ENCODE data around the gene ARHGAP22. TPM values are rescaled to one million over a fixed set of nuclear protein-coding genes. Genes with fewer than 3 reads are reported as not detected.

Gene ARHGAP22
- total RNA-seq, 1 donor from 2014 or later: 0.82 TPM

DNA sequence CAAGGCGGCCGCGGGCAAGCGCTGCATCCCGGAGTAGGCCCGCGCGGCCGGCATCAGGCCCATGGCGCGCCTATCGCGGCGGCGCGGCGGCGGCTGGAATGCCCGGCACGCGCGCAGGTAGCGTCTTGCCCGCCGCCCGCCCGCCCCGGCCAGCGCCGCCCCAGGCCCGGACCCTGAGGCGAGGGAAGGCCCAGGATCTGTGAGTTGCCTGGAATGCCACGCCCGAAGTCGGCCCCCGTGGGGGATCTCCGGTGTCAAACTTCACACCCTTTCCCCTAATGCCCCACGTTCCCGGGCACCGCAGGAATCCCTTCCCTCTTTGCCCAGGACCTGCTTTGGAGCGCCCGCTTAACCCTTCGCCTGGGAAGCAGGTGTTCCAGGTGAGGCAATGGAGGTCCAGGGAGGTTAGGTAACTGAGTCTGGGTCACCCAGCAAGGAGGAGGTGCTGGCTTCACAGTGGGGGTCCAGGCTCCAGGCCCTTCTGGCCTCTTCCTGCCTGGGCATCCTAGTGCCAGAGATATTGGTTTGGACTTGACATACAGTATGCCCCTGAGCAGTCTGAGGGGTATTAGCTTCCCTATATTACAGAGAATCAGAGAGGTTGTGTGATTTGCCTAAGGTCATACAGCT is 138.1 kb downstream of the ARHGAP22 start:
- ChIA-PET POLR2A (no interaction called here), CTCF (no interaction called here)
- Mint-ChIP-seq H3K27ac (no peak overlapping the region), H3K4me3 (no peak overlapping the region), H3K4me1 (no peaks in the 10 kb centered on the region), H3K27me3 (peaks cover 3% of the 10 kb centered on the region), H3K36me3 (ENCODE audit: low read depth) (no peaks in the 10 kb centered on the region), H3K9me3 (no peaks in the 10 kb centered on the region)
- no peak for TF ChIP-seq CTCF (IDR thresholded peaks at IDR 0.05)
- intact Hi-C loops (cut with micrococcal nuclease): no loop called here
- DNase-seq: peak; percentile 9
- ATAC-seq (ENCODE audit: low read depth): no peak

DNA sequence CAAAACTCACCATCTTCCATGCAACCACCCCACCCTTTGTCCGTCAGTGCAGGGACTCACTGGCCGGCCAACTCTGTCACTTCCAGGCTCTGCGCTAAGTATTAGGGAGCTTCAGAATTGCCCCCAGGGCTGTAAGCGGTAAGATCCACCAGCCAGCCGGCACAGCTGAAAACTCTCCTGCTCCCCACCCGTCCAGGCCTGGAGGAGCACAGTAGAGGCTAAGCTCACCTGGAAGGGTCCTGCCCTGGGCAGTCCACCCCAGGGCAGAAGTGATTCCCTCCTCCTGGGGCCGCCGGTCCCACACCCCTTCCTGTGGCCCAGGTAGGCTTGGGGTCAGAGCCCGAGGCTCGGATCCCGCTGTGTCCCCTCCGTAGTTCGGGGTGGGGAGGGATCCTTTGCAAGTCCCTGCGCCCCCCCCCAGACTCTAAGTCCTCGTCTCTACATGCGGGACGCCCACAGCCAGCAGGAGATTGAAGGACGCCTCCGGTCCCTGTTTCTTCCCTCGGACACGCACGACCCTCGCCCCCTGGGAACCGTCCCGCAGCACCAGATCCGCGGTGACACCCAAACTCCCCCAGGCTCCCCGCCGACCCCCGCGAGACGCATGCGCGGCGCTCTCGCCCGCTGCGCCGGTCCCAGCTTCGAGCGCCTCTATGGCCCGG is 138.9 kb downstream of the ARHGAP22 start:
- Mint-ChIP-seq H3K27ac (no peak overlapping the region), H3K27me3 (peaks cover 3% of the 10 kb centered on the region), H3K9me3 (no peaks in the 10 kb centered on the region), H3K36me3 (ENCODE audit: low read depth) (no peaks in the 10 kb centered on the region), H3K4me3 (no peak overlapping the region), H3K4me1 (no peaks in the 10 kb centered on the region)
- intact Hi-C loops (cut with micrococcal nuclease): no loop called here
- ChIA-PET POLR2A (no interaction called here), CTCF (no interaction called here)
- TF ChIP-seq CTCF (IDR thresholded peaks at IDR 0.05): no peak
- ATAC-seq (ENCODE audit: low read depth) (no peak), DNase-seq (peak; percentile 12)

GRCh38 chr10:48464871-48465736 is 139.8 kb downstream of the ARHGAP22 start:
- ATAC-seq (ENCODE audit: low read depth) (no peak), DNase-seq (peak; percentile 9)
- no peak overlapping the region for H3K4me3 Mint-ChIP-seq
- ChIA-PET POLR2A (no interaction called here), CTCF (no interaction called here)
- H3K27ac Mint-ChIP-seq: no peak overlapping the region
- H3K27me3 Mint-ChIP-seq: peaks cover 3% of the 10 kb centered on the region
- H3K9me3 Mint-ChIP-seq: no peaks in the 10 kb centered on the region
- no peaks in the 10 kb centered on the region for H3K36me3 Mint-ChIP-seq (ENCODE audit: low read depth)
- no peak for TF ChIP-seq CTCF (IDR thresholded peaks at IDR 0.05)
- no peaks in the 10 kb centered on the region for H3K4me1 Mint-ChIP-seq
- intact Hi-C loops (cut with micrococcal nuclease): no loop called here

GRCh38 chr10:48464121-48464870 is 140.6 kb downstream of the ARHGAP22 start:
- H3K36me3 Mint-ChIP-seq (ENCODE audit: low read depth): no peaks in the 10 kb centered on the region
- no peaks in the 10 kb centered on the region for H3K9me3 Mint-ChIP-seq
- no peak overlapping the region for H3K27ac Mint-ChIP-seq
- POLR2A ChIA-PET: no interaction called here
- DNase-seq (peak; percentile 10), ATAC-seq (ENCODE audit: low read depth) (no peak)
- no peak overlapping the region for H3K4me3 Mint-ChIP-seq
- TF ChIP-seq CTCF (IDR thresholded peaks at IDR 0.05): no peak
- no peaks in the 10 kb centered on the region for H3K4me1 Mint-ChIP-seq
- H3K27me3 Mint-ChIP-seq: peaks cover 3% of the 10 kb centered on the region
- intact Hi-C loops (cut with micrococcal nuclease): no loop called here
- CTCF ChIA-PET: no interaction called here

Measured in activated B cell treated with CpG ODN at 0.5 μM for 24 hours (primary cell).